Fibroblast of the aortic adventitia (primary cell): ENCODE data around the gene MCTP1. TPM values are rescaled to one million over a fixed set of nuclear protein-coding genes. Genes with fewer than 3 reads are reported as not detected.
A peak's percentile ranks its signal among the peaks of the same experiment; 100 is the strongest.
"Not testable (repeated sequence)": the region's sequence is repeated elsewhere in the genome, so short reads cannot be mapped to it uniquely, and the experiment has no call there.

ENCODE experiments used
- DNase-seq: peaks from one replicate; pipeline ENCODE4 v3.0.0-alpha.2; 2010; ENCODE audit warnings: low read depth
- H3K4me3 ChIP-seq: 2 replicates; pipeline ENCODE4 v1.5.1; 2011; ENCODE audit warnings: low read depth, mild to moderate bottlenecking, control low read depth, low read length, moderate library complexity
- CTCF ChIP-seq: IDR thresholded peaks from 2 replicates; pipeline ENCODE4 v1.5.1; 2011; ENCODE audit warnings: mild to moderate bottlenecking, low read length, control low read depth, inconsistent platforms; ENCODE audit not compliant: insufficient read depth
- total RNA-seq: library from RNA; depleted of rRNA; stranded (reverse); fragments of >200 nt; gene quantifications from 2 replicates; pipeline ENCODE4 v1.2.3, GENCODE V29; 2012; ENCODE audit warnings: low replicate concordance

MCTP1 gene
- total RNA-seq, 1 donor = 7.6 TPM

DNA sequence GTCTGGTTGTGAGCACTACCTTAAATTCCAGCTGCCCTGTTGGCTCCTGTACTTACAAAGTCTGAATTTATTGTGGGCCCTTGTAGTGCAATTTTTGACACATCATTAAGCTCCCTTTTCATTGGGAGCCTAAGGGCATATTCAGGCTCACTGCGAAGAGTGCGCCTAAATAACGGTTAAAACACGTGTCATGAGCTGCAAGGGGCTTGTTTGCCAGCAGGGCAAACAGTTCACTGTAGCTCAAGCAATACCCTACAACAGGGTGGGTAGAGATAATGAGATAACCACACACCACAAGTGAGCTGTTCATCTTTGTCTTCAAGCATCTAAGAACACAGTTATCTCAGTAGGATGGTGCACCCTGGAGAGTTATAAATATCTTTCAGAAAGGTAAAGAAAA lies 452.2 kb downstream of the MCTP1 start:
- TF ChIP-seq CTCF = no peak
- H3K4me3 ChIP-seq = no peak overlapping the region
- no peak for DNase-seq

GRCh38 chr5:94830520-94830919 lies 454.4 kb downstream of the MCTP1 start:
- H3K4me3 ChIP-seq = no peak overlapping the region
- DNase-seq = peak; percentile 14
- TF ChIP-seq CTCF = peak; percentile 29

GRCh38 chr5:94828222-94828621 lies 456.7 kb downstream of the MCTP1 start:
- DNase-seq, H3K4me3 ChIP-seq: not testable (repeated sequence)

DNA sequence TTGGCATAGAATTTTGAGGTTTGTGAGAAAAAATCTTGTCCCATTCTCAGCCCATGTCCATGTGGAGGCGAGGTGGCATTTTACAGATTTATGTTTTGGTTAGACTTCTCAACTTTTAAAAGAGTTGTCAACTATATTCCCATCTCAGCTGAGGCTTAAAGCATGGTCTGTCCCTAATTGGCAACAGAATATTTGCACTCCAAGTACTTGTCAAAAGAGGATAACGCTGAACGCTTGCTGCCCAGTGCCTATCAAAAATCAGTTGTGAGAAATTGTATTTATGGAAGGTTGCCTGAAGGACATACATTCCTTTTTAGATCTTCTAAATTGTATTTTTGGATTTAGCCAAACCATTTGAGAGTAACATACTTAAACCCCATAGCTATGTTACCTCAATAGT lies 464.4 kb downstream of the MCTP1 start:
- no peak overlapping the region for H3K4me3 ChIP-seq
- no peak for DNase-seq
- TF ChIP-seq CTCF = no peak

DNA sequence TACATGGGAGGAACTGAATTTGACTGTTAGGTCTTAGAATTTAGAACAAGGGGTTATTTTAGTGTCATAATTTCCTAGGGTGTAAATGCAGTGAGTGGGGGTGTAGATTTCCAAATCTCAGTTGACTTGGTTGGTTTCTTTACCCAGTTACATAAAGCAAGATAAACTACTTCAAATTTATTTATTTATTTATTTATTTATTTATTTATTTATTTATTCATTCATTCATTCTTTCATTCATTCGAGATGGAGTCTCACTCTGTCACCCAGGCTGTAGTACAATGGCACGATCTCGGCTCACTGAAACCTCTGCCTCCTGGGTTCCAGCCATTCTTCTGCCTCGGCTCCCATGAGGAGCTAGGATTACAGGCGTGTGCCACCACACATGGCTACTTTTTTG lies 466.0 kb downstream of the MCTP1 start:
- DNase-seq = no peak
- H3K4me3 ChIP-seq = no peak overlapping the region
- no peak for TF ChIP-seq CTCF

DNA sequence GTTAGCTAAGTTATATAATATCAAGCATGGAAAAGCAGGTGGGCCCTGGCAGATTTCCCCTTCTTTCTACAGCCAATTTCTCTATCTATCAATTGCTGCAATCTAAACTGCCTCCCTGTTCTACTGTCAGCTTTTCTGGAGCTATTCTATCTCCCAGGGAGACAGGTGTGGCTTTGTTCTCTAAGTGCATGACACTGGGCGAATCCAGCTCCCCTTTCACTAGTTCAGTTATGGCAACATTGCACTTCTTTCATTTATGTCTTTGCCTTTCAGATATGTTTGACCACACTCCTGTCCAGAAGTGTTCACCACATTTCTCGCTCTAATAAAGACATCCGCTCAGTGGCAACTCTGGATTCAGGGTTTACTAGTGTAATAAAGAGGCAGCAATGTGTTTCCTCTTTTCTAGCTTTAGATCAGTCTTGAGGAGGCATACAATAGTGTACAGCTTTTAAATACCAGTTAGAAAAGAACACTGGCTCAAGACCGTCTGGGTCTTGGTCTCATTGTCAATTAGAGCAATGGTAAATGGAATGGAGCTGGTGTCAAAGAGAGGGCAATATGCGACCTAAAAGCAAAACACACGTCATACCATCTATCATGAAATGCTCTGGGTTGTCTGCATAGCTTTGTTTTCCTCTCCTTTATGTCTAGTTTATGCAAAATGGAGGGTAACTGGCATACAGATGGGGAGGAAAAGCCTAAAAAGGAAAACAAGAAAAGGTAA lies 469.4 kb downstream of the MCTP1 start:
- no peak for TF ChIP-seq CTCF
- no peak overlapping the region for H3K4me3 ChIP-seq
- no peak for DNase-seq

- no peak for TF ChIP-seq CTCF
- DNase-seq = no peak
- H3K4me3 ChIP-seq = no peak overlapping the region
These were observed 472.7 kb downstream of the MCTP1 start for GRCh38 chr5:94812232-94812631.
